Measurements from ENCODE around the gene CEP290. TPM values are rescaled to one million over a fixed set of nuclear protein-coding genes. Genes with fewer than 3 reads are reported as not detected.
A peak's percentile ranks its signal among the peaks of the same experiment; 100 is the strongest.

The CEP290 gene
- total and polyA plus RNA-seq, 7 experiments from 2014 or later = 4.4 to 29.5 (median 15.1) TPM

DNA sequence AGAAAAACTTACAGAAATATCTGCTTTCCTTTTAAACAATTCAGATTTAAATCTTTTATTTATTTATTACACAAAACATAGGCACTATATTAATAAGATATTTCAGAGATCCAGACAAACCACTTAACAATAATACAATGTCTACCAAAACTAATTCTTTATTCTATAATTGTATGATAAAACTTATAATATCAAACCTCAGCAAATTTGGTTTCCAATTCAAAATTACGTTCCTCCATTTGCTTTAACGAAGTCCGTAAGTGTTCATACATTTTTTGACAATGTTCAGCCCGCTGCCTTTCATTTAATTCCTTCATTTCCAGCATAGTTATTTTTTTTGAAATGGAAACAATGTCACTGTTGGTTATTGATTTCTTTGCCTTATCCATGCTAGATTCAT lies 48.3 kb downstream of the CEP290 start:
- H3K4me3 Mint-ChIP-seq = no peak overlapping the region
- no peak overlapping the region for H3K27ac Mint-ChIP-seq
- Histone ChIP-seq H3K27me3 (ENCODE audit: control insufficient read depth in 2 of 2, insufficient read depth in 2 of 2, low read length in 2 of 2) (no peaks in the 10 kb centered on the region), H3K4me1 (ENCODE audit: control insufficient read depth in 2 of 2, insufficient read depth in 2 of 2, low read length in 2 of 2) (no peaks in the 10 kb centered on the region), H3K4me3 (ENCODE audit: low read length) (no peak overlapping the region), H3K27ac (ENCODE audit: low read depth, low read length) (no peak overlapping the region), H3K9me3 (ENCODE audit: control insufficient read depth in 2 of 3, low read length in 3 of 3) (no peaks in the 10 kb centered on the region), H3K36me3 (ENCODE audit: control insufficient read depth in 2 of 3, insufficient read depth in 3 of 3, low read length in 3 of 3) (peaks cover 0 to 15% (median 0%) of the 10 kb centered on the region in 3 experiments)
- ATAC-seq (no peak), DNase-seq (no peak)
- ChIA-PET CTCF (no interaction called here), POLR2A (no interaction called here)
- no peaks in the 10 kb centered on the region for H3K4me1 Mint-ChIP-seq
- H3K27me3 Mint-ChIP-seq = no peaks in the 10 kb centered on the region
- intact Hi-C loops (cut with micrococcal nuclease) = no loop called here
- no peaks in the 10 kb centered on the region for H3K9me3 Mint-ChIP-seq
- H3K36me3 Mint-ChIP-seq = peaks cover 9 to 39% (median 18%) of the 10 kb centered on the region in 5 donors

DNA sequence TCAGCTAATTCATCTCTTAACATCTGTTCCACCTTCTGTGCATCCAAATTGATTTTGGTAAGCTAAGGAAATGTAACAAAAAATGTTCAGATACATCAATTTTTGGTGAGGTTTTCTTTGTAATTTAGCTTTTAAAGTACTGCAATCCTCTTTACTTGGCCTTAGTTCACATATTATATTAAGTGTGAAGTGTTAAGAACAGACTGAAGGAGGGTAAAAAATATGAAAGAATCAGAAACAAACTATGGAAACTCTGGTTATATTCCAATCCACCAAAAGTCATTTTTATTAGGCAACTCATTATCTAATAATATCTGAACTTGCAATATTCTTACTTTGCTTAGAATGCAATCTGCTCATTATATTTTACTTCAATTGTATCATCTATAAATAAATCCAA lies 49.1 kb downstream of the CEP290 start:
- Histone ChIP-seq H3K4me3 (ENCODE audit: low read length) (no peak overlapping the region), H3K9me3 (ENCODE audit: control insufficient read depth in 2 of 3, low read length in 3 of 3) (no peaks in the 10 kb centered on the region), H3K27ac (ENCODE audit: low read depth, low read length) (no peak overlapping the region), H3K36me3 (ENCODE audit: control insufficient read depth in 2 of 3, insufficient read depth in 3 of 3, low read length in 3 of 3) (peaks cover 0 to 11% (median 0%) of the 10 kb centered on the region in 3 experiments), H3K27me3 (ENCODE audit: control insufficient read depth in 2 of 2, insufficient read depth in 2 of 2, low read length in 2 of 2) (no peaks in the 10 kb centered on the region), H3K4me1 (ENCODE audit: control insufficient read depth in 2 of 2, insufficient read depth in 2 of 2, low read length in 2 of 2) (no peaks in the 10 kb centered on the region)
- CTCF ChIA-PET = no interaction called here
- Mint-ChIP-seq H3K36me3 (peaks cover 8 to 34% (median 15%) of the 10 kb centered on the region in 5 donors), H3K27me3 (no peaks in the 10 kb centered on the region), H3K9me3 (no peaks in the 10 kb centered on the region), H3K4me3 (no peak overlapping the region), H3K4me1 (no peaks in the 10 kb centered on the region), H3K27ac (no peak overlapping the region)
- ATAC-seq (no peak), DNase-seq (no peak)
- POLR2A ChIA-PET = no interaction called here
- intact Hi-C loops (cut with micrococcal nuclease) = no loop called here

DNA sequence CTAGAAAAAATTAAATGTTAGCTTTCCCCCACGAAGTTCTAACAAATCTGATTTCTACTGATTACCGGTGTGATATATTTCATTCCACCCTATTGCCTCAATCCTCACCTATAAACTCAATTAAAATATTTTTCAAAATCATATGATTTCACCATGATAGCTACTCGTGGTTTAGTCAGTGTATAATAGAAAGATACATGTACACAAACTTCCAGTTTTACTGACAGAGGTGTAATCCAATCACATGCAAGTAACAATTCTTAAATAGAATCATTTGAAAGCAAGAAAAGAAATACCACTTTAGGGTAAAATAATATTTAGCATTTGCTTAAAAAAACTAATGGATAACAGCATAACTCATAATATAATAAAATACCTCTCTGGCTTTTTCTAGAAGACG lies 57.7 kb downstream of the CEP290 start:
- peaks cover 0 to 43% (median 15%) of the 10 kb centered on the region in 3 experiments for H3K36me3 ChIP-seq (ENCODE audit: control insufficient read depth in 2 of 3, insufficient read depth in 3 of 3, low read length in 3 of 3)
- Mint-ChIP-seq H3K9me3 (no peaks in the 10 kb centered on the region), H3K36me3 (peaks cover 9 to 49% (median 39%) of the 10 kb centered on the region in 5 donors), H3K27me3 (no peaks in the 10 kb centered on the region), H3K4me1 (no peaks in the 10 kb centered on the region), H3K4me3 (no peak overlapping the region), H3K27ac (no peak overlapping the region)
- intact Hi-C loops (cut with micrococcal nuclease) = no loop called here
- POLR2A ChIA-PET = no interaction called here
- no peaks in the 10 kb centered on the region for H3K9me3 ChIP-seq (ENCODE audit: control insufficient read depth in 2 of 3, low read length in 3 of 3)
- CTCF ChIA-PET = no interaction called here
- H3K27ac ChIP-seq (ENCODE audit: low read depth, low read length) = no peak overlapping the region
- no peak for DNase-seq
- no peaks in the 10 kb centered on the region for H3K4me1 ChIP-seq (ENCODE audit: control insufficient read depth in 2 of 2, insufficient read depth in 2 of 2, low read length in 2 of 2)
- H3K4me3 ChIP-seq (ENCODE audit: low read length) = no peak overlapping the region
- H3K27me3 ChIP-seq (ENCODE audit: control insufficient read depth in 2 of 2, insufficient read depth in 2 of 2, low read length in 2 of 2) = no peaks in the 10 kb centered on the region
- no peak for ATAC-seq

DNA sequence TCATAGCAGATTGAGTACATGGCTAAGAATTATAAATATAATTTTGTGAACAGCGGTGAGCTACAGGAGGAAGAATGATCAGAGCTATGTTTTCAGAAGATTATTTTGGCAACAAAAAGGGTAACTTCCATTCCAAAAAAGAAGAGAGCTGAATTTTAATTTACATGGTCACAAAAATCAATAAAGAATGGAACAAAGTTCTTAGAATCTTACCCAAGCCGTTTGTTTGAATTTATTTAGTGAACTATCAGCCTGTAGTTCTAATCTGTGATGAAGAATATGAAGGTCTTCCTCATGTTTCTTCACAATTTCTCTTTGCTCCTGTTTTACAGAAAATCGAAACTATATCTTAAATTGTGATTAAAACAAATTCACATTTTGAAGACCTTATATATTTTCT lies 58.3 kb downstream of the CEP290 start:
- Mint-ChIP-seq H3K27ac (no peak overlapping the region), H3K4me3 (no peak overlapping the region), H3K4me1 (no peaks in the 10 kb centered on the region), H3K9me3 (no peaks in the 10 kb centered on the region), H3K27me3 (no peaks in the 10 kb centered on the region), H3K36me3 (peaks cover 4 to 45% (median 34%) of the 10 kb centered on the region in 5 donors)
- DNase-seq (no peak), ATAC-seq (no peak)
- Histone ChIP-seq H3K36me3 (ENCODE audit: control insufficient read depth in 2 of 3, insufficient read depth in 3 of 3, low read length in 3 of 3) (peaks cover 0 to 40% (median 15%) of the 10 kb centered on the region in 3 experiments), H3K9me3 (ENCODE audit: control insufficient read depth in 2 of 3, low read length in 3 of 3) (no peaks in the 10 kb centered on the region), H3K27me3 (ENCODE audit: control insufficient read depth in 2 of 2, insufficient read depth in 2 of 2, low read length in 2 of 2) (no peaks in the 10 kb centered on the region), H3K27ac (ENCODE audit: low read depth, low read length) (no peak overlapping the region), H3K4me3 (ENCODE audit: low read length) (no peak overlapping the region), H3K4me1 (ENCODE audit: control insufficient read depth in 2 of 2, insufficient read depth in 2 of 2, low read length in 2 of 2) (no peaks in the 10 kb centered on the region)
- intact Hi-C loops (cut with micrococcal nuclease) = no loop called here
- ChIA-PET POLR2A (no interaction called here), CTCF (no interaction called here)

DNA sequence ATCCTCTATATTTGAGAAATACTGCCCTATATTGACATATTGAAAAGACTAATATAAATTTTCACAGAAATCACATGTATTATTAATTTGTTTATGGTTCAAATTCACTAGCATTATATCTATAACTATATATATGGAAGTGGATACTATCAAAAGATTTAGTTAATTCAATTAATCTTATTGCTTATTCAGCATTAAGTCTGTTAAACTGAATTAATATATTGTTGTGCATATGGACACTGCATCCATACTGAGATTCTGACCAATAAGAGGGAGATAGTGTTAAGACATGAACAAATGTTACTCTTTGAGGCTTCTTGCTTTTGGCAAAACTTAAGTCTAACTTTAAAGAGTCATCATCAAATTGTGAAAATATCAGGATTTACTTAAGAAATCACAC lies 60.6 kb downstream of the CEP290 start:
- Mint-ChIP-seq H3K4me1 (no peaks in the 10 kb centered on the region), H3K27me3 (no peaks in the 10 kb centered on the region), H3K9me3 (no peaks in the 10 kb centered on the region), H3K36me3 (peaks cover 7 to 48% (median 35%) of the 10 kb centered on the region in 5 donors), H3K27ac (no peak overlapping the region), H3K4me3 (no peak overlapping the region)
- H3K4me3 ChIP-seq (ENCODE audit: low read length) = no peak overlapping the region
- ChIA-PET CTCF (no interaction called here), POLR2A (no interaction called here)
- H3K27me3 ChIP-seq (ENCODE audit: control insufficient read depth in 2 of 2, insufficient read depth in 2 of 2, low read length in 2 of 2) = no peaks in the 10 kb centered on the region
- H3K4me1 ChIP-seq (ENCODE audit: control insufficient read depth in 2 of 2, insufficient read depth in 2 of 2, low read length in 2 of 2) = no peaks in the 10 kb centered on the region
- ATAC-seq = no peak
- peaks cover 5 to 37% (median 15%) of the 10 kb centered on the region in 3 experiments for H3K36me3 ChIP-seq (ENCODE audit: control insufficient read depth in 2 of 3, insufficient read depth in 3 of 3, low read length in 3 of 3)
- H3K27ac ChIP-seq (ENCODE audit: low read depth, low read length) = no peak overlapping the region
- DNase-seq = no peak
- intact Hi-C loops (cut with micrococcal nuclease) = no loop called here
- H3K9me3 ChIP-seq (ENCODE audit: control insufficient read depth in 2 of 3, low read length in 3 of 3) = no peaks in the 10 kb centered on the region

DNA sequence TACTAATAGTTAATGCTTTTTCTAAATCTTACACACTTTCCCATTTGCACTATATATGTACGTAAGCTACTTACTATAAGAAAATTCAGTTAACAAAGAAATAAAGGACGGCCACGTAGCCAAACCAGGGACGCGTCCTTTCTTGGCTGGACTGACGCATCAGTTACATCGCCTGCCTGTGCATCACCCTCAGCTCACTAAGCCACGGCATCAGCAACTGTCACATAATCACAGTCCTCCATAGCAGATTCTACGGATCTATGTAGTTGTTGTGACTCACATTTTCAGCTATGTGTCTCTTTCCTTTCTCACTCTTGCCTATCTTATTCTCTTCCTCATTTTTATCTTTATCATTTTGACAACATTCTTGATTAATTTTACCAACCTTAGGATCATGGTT lies 74.6 kb downstream of the CEP290 start:
- Histone ChIP-seq H3K9me3 (ENCODE audit: control insufficient read depth in 2 of 3, low read length in 3 of 3) (no peaks in the 10 kb centered on the region), H3K4me3 (ENCODE audit: low read length) (no peak overlapping the region), H3K27me3 (ENCODE audit: control insufficient read depth in 2 of 2, insufficient read depth in 2 of 2, low read length in 2 of 2) (no peaks in the 10 kb centered on the region), H3K36me3 (ENCODE audit: control insufficient read depth in 2 of 3, insufficient read depth in 3 of 3, low read length in 3 of 3) (peaks cover 0 to 20% (median 3%) of the 10 kb centered on the region in 3 experiments), H3K27ac (ENCODE audit: low read depth, low read length) (no peak overlapping the region), H3K4me1 (ENCODE audit: control insufficient read depth in 2 of 2, insufficient read depth in 2 of 2, low read length in 2 of 2) (no peaks in the 10 kb centered on the region)
- DNase-seq (no peak), ATAC-seq (no peak)
- Mint-ChIP-seq H3K4me3 (no peak overlapping the region), H3K9me3 (no peaks in the 10 kb centered on the region), H3K27ac (peak overlapping the region in 1 of 9 donors; percentile 6), H3K27me3 (no peaks in the 10 kb centered on the region), H3K36me3 (peaks cover 12 to 54% (median 28%) of the 10 kb centered on the region in 5 donors), H3K4me1 (peaks cover 0 to 8% (median 4%) of the 10 kb centered on the region in 7 donors)
- intact Hi-C loops (cut with micrococcal nuclease) = no loop called here
- POLR2A ChIA-PET = no interaction called here
- CTCF ChIA-PET = no interaction called here

DNA sequence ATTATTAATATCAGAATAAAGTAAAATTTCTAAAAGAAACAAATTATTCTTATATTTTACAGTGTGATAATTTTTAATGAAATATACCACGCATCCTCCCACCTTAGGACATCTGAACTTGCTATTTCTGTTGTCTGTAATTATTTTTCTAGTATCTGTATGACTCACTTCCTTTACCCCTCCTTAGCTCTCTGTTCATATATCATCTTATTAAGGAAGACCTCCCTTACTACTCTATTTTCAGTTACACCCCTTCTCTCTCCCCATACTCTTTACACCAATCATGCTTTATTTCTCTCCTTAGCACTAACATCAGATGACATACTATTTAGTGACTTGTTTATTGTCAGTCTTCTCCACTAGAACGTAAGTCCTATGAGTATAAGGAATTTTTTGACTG lies 78.5 kb downstream of the CEP290 start:
- H3K27ac ChIP-seq (ENCODE audit: low read depth, low read length) = no peak overlapping the region
- H3K9me3 ChIP-seq (ENCODE audit: control insufficient read depth in 2 of 3, low read length in 3 of 3) = no peaks in the 10 kb centered on the region

More for the DNA sequence above, 78.5 kb downstream of the CEP290 start:
- Histone ChIP-seq H3K36me3 (ENCODE audit: control insufficient read depth in 2 of 3, insufficient read depth in 3 of 3, low read length in 3 of 3) (peaks cover 0 to 8% (median 0%) of the 10 kb centered on the region in 3 experiments), H3K4me1 (ENCODE audit: control insufficient read depth in 2 of 2, insufficient read depth in 2 of 2, low read length in 2 of 2) (no peaks in the 10 kb centered on the region), H3K27me3 (ENCODE audit: control insufficient read depth in 2 of 2, insufficient read depth in 2 of 2, low read length in 2 of 2) (no peaks in the 10 kb centered on the region), H3K4me3 (ENCODE audit: low read length) (no peak overlapping the region)
- intact Hi-C loops (cut with micrococcal nuclease) = no loop called here
- Mint-ChIP-seq H3K9me3 (no peaks in the 10 kb centered on the region), H3K4me3 (no peak overlapping the region), H3K36me3 (peaks cover 7 to 42% (median 28%) of the 10 kb centered on the region in 5 donors), H3K27ac (no peak overlapping the region), H3K27me3 (no peaks in the 10 kb centered on the region), H3K4me1 (peaks cover 0 to 8% (median 4%) of the 10 kb centered on the region in 7 donors)
- ChIA-PET POLR2A (no interaction called here), CTCF (no interaction called here)
- DNase-seq (no peak), ATAC-seq (no peak)

Measured in naive thymus-derived CD4-positive, alpha-beta T cell (primary cell).